K562 (cell line): ENCODE data around the gene DIAPH3. TPM values are rescaled to one million over a fixed set of nuclear protein-coding genes. Genes with fewer than 3 reads are reported as not detected.

Experiments
- ATAC-seq: fragments of 200-7000 bp; cut with Tn5 transposase; 3 replicates; pipeline ENCODE4 v1.9.1; 2020; ENCODE audit warnings: moderate library complexity
- BruUV-seq: library from RNA; stranded (reverse); fragments of 400-500 nt; replicated peaks from 2 replicates; lab custom pipeline; 2021; lab: Mats Ljungman, UMichigan
- CTCF ChIA-PET: fragments of 300-600 bp; formaldehyde crosslinking; extraction: SDS; loops from one replicate; lab custom pipeline; 2021; ENCODE audit warnings: low intra/inter-chr PET ratio; lab: Yijun Ruan, JAX
- POLR2A ChIA-PET: fragments of 300-600, 350-650 bp; sonication (Branson Sonifier 250); formaldehyde crosslinking; extraction: SDS; loops from one replicate; lab custom pipeline; 2021; ENCODE audit warnings: antibody characterized with exemption, inconsistent platforms; lab: Yijun Ruan, JAX
- DNase-seq, 4 experiments: peaks; one replicate each; pipeline versions ENCODE4 v3.0.0 to v3.0.0-alpha.2; 2011 to 2018; ENCODE audit warnings: low spot score in 3 of 4, mixed read lengths in 3 of 4; ENCODE audit errors: extremely low read depth in 1 of 4
- FAIRE-seq: peaks from 2 replicates; lab custom pipeline; 2011; peaks lifted over from hg19 to GRCh38; lab: Jason Lieb, UNC
- H2AFZ ChIP-seq: 2 replicates; pipeline ENCODE4 v1.6.0; 2011; ENCODE audit warnings: low read depth, low read length, control low read depth, inconsistent platforms
- H3K27ac ChIP-seq: fragments of 200-600 bp; 3 replicates; pipeline ENCODE4 v1.8.0; 2011; ENCODE audit warnings: low read depth, mild to moderate bottlenecking, control low read depth, inconsistent platforms, low read length, moderate library complexity, mixed read lengths; ENCODE audit errors: extremely low read depth
- H3K27me3 ChIP-seq, 2 experiments: fragments of 300-600 bp in 1 of 2; 2 replicates in 1 of 2; 3 replicates in 1 of 2; pipeline versions ENCODE4 v1.6.0 to v1.8.0; 2011; ENCODE audit warnings: inconsistent platforms in 2 of 2, low read length in 2 of 2, mild to moderate bottlenecking in 1 of 2, mixed read lengths in 1 of 2, moderate library complexity in 1 of 2; ENCODE audit not compliant: control insufficient read depth in 2 of 2, insufficient read depth in 2 of 2
- H3K36me3 ChIP-seq: fragments of 300-600 bp; 3 replicates; pipeline ENCODE4 v1.8.0; 2011; ENCODE audit warnings: mild to moderate bottlenecking, low read length, inconsistent platforms; ENCODE audit not compliant: control insufficient read depth, insufficient read depth
- H3K4me1 ChIP-seq, 2 experiments: fragments of 200-600 bp in 1 of 2; replicated peaks in 1 of 2; 2 replicates in 1 of 2; 3 replicates in 1 of 2; pipeline versions ENCODE4 v1.5.1 to v1.8.0; 2011; ENCODE audit warnings: inconsistent platforms in 2 of 2, low read length in 2 of 2, mild to moderate bottlenecking in 1 of 2, mixed read lengths in 1 of 2, moderate library complexity in 1 of 2; ENCODE audit not compliant: control insufficient read depth in 2 of 2, insufficient read depth in 2 of 2
- H3K4me2 ChIP-seq: 2 replicates; pipeline ENCODE4 v1.6.1; 2011; ENCODE audit warnings: low read length, control low read depth, inconsistent platforms, mixed read lengths; ENCODE audit not compliant: insufficient read depth
- H3K4me3 ChIP-seq: fragments of 200-600 bp; sonication (generic), shearing (Covaris generic); 2 replicates; pipeline ENCODE4 v1.5.1; 2016; ENCODE audit warnings: control low read depth, inconsistent platforms
- H3K79me2 ChIP-seq: fragments of 200-600 bp; 3 replicates; pipeline ENCODE4 v1.8.0; 2011; ENCODE audit warnings: low read length, inconsistent platforms; ENCODE audit not compliant: control insufficient read depth, insufficient read depth
- H3K9ac ChIP-seq, 2 experiments: 2 replicates each; pipeline versions ENCODE4 v1.6.0 to v1.6.1; 2011; ENCODE audit warnings: low read depth in 2 of 2, low read length in 2 of 2, control low read depth in 1 of 2, inconsistent platforms in 1 of 2, mild to moderate bottlenecking in 1 of 2, mixed read lengths in 1 of 2; ENCODE audit not compliant: insufficient read depth in 1 of 2
- H3K9me1 ChIP-seq: one replicate; pipeline ENCODE4 v1.6.0; 2011; ENCODE audit warnings: inconsistent platforms, mild to moderate bottlenecking, low read length, moderate library complexity; ENCODE audit not compliant: control insufficient read depth, insufficient read depth
- H3K9me3 ChIP-seq: replicated peaks from 2 replicates; pipeline ENCODE4 v1.5.1; 2011; ENCODE audit warnings: low read depth, low read length, inconsistent platforms; ENCODE audit not compliant: control insufficient read depth, insufficient read depth
- H4K20me1 ChIP-seq: replicated peaks from 2 replicates; pipeline ENCODE4 v1.6.1; 2011; ENCODE audit warnings: low read length, inconsistent platforms, mixed read lengths; ENCODE audit not compliant: control insufficient read depth, insufficient read depth
- ELF2 ChIP-seq: fragments of 250-450 bp; sonication (Bioruptor Pico); IDR thresholded peaks from 2 replicates; pipeline ENCODE4 v1.5.0; 2021; ENCODE audit warnings: mild to moderate bottlenecking
- MCM5 ChIP-seq: fragments of 450-650 bp; IDR thresholded peaks from 2 replicates; pipeline ENCODE4 v1.6.1; 2016; ENCODE audit warnings: low read depth
- NFATC3 ChIP-seq: fragments of 450-650 bp; IDR thresholded peaks from 2 replicates; pipeline ENCODE4 v1.6.1; 2017; ENCODE audit warnings: mild to moderate bottlenecking
- NFRKB ChIP-seq: fragments of 450-650 bp; IDR thresholded peaks from 2 replicates; pipeline ENCODE4 v1.6.1; 2016; ENCODE audit warnings: low read depth
- RFX5 ChIP-seq: IDR thresholded peaks from 2 replicates; pipeline ENCODE4 v1.6.1; 2011; ENCODE audit warnings: low read depth, mild to moderate bottlenecking, improper control_type of control experiment, low read length
- SNIP1 ChIP-seq: fragments of 450-650 bp; IDR thresholded peaks from 2 replicates; pipeline ENCODE4 v1.7.1; 2017; ENCODE audit warnings: low read depth, mild to moderate bottlenecking
- ZNF165 ChIP-seq: fragments of 250-450 bp; sonication (Bioruptor Pico); IDR thresholded peaks from 2 replicates; pipeline ENCODE4 v1.4.0; 2020; ENCODE audit warnings: borderline replicate concordance
- in situ Hi-C: fragments of 300-500 bp; cut with MboI; formaldehyde crosslinking; loops from 4 replicates; pipeline ENCODE4 v1.15.0; 2018; ENCODE audit warnings: inconsistent platforms, mixed read lengths
- intact Hi-C: fragments of 100-400 bp; cut with micrococcal nuclease; formaldehyde crosslinking; loops from 2 replicates; pipeline ENCODE4 v1.14.2; 2022
- polyA plus RNA-seq, 8 experiments: library from polyadenylated mRNA; depleted of rRNA in 4 of 8; stranded (reverse) in 5 of 8; unstranded in 3 of 8; fragments of >200 nt; fragmentation: Nextera tagmentation in 2 of 8; fragmentation: Illumina TruSeq in 1 of 8; extraction: Ambion mirVana in 2 of 8; extraction: Trizol in 1 of 8; gene quantifications; 2 replicates each; pipeline versions ENCODE4 v1.2.1 to v1.2.3, GENCODE V29; 2011 to 2014; ENCODE audit warnings: inconsistent platforms in 1 of 8, missing spikeins in 1 of 8
- total RNA-seq, 7 experiments: library from RNA; depleted of rRNA in 6 of 7; stranded (reverse); fragments of >200 nt in 6 of 7; fragmentation: Illumina TruSeq in 2 of 7; extraction: Trizol in 2 of 7; gene quantifications; 2 replicates each; pipeline versions ENCODE4 v1.2.1 to v1.2.3, GENCODE V29; 2011 to 2021; ENCODE audit warnings: low replicate concordance in 1 of 7
- TF ChIP-seq, protein P1 (sequence below): sonication (generic); formaldehyde crosslinking; IDR thresholded peaks from 2 replicates; pipeline ENCODE4 v1.8.0; 2022; ENCODE audit warnings: missing genetic modification reagents, mild to moderate bottlenecking, borderline replicate concordance
- TF ChIP-seq, protein P2 (sequence below), 2 experiments: fragments of 450-650 bp; IDR thresholded peaks; 2 replicates each; pipeline ENCODE4 v1.6.1; 2016; ENCODE audit warnings: mild to moderate bottlenecking in 2 of 2, borderline replicate concordance in 1 of 2, low read depth in 1 of 2, moderate library complexity in 1 of 2

Gene DIAPH3
- total and polyA plus RNA-seq, 9 of the 15 experiments (the other 6 are each of a cell fraction or from before 2014, with no cell fraction given), result 9.0 to 18.7 (median 14.7) TPM

DNA sequence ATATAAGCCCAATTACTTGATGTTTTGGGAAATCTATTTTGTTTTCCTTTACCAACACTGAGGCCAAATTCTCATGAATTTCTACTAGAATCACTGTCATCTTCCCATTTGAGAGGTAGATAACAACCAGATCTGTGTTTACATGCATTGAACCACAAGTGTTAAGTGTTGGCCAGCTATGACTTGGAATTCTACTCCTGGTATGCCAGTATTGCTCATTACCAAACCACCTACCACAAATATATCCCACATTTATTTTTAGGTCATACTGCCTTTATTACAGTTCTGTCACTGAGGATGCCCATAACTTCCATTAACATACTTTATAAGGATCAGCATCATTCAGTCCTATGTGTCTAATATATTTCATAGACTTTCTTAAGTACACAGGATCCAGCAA is 328.9 kb downstream of the DIAPH3 start:
- Histone ChIP-seq H3K9ac (no peak overlapping the region), H3K4me3 (no peak overlapping the region), H3K4me1 (no peaks in the 10 kb centered on the region; a peak in 1 of 5 replicates), H3K9me3 (no peaks in the 10 kb centered on the region), H3K27me3 (no peaks in the 10 kb centered on the region), H2AFZ (no peak overlapping the region), H3K36me3 (no peaks in the 10 kb centered on the region), H4K20me1 (no peaks in the 10 kb centered on the region), H3K27ac (no peak overlapping the region), H3K79me2 (no peaks in the 10 kb centered on the region), H3K4me2 (no peak overlapping the region), H3K9me1 (no peaks in the 10 kb centered on the region)
- in situ Hi-C loops, result no loop called here
- no peak for ATAC-seq
- ChIA-PET CTCF (no interaction called here), POLR2A (no interaction called here)
- intact Hi-C loops, result no loop called here
- no peak for DNase-seq
- TF ChIP-seq NFATC3 (no peak), ELF2 (CRISPR knock-in tag) (no peak), RFX5 (no peak)
- TF ChIP-seq, protein P1, sequence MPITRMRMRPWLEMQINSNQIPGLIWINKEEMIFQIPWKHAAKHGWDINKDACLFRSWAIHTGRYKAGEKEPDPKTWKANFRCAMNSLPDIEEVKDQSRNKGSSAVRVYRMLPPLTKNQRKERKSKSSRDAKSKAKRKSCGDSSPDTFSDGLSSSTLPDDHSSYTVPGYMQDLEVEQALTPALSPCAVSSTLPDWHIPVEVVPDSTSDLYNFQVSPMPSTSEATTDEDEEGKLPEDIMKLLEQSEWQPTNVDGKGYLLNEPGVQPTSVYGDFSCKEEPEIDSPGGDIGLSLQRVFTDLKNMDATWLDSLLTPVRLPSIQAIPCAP, result no peak
- no peak for FAIRE-seq
- BruUV-seq, result no TSS peak

DNA sequence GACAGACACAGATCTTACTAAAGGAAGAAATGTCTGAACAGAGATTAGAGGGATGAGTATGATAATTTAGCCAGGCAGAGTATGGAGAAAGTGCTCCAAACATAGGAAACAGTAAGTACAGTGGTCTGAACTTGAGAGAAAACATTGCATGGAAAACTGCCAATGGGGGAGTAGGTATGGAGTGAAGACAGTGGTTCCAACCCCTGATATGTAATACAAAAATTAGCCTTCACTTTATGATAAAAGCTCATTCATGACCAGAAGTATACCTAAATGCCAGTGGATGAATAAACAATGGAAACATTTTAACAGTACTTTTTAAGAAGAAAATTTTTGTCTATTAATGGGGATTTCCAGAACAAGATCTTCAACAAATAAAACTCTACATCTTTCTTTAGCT is 334.0 kb downstream of the DIAPH3 start:
- Histone ChIP-seq H3K4me1 (no peaks in the 10 kb centered on the region), H3K79me2 (no peaks in the 10 kb centered on the region), H3K27me3 (no peaks in the 10 kb centered on the region), H3K4me2 (no peak overlapping the region), H4K20me1 (no peaks in the 10 kb centered on the region), H3K9ac (no peak overlapping the region), H2AFZ (no peak overlapping the region), H3K4me3 (no peak overlapping the region), H3K9me1 (no peaks in the 10 kb centered on the region), H3K36me3 (no peaks in the 10 kb centered on the region), H3K9me3 (no peaks in the 10 kb centered on the region), H3K27ac (no peak overlapping the region)
- POLR2A ChIA-PET, result no interaction called here
- TF ChIP-seq ZNF165 (CRISPR knock-in tag) (no peak), SNIP1 (no peak), MCM5 (no peak), NFRKB (no peak)
- TF ChIP-seq, protein P2, sequence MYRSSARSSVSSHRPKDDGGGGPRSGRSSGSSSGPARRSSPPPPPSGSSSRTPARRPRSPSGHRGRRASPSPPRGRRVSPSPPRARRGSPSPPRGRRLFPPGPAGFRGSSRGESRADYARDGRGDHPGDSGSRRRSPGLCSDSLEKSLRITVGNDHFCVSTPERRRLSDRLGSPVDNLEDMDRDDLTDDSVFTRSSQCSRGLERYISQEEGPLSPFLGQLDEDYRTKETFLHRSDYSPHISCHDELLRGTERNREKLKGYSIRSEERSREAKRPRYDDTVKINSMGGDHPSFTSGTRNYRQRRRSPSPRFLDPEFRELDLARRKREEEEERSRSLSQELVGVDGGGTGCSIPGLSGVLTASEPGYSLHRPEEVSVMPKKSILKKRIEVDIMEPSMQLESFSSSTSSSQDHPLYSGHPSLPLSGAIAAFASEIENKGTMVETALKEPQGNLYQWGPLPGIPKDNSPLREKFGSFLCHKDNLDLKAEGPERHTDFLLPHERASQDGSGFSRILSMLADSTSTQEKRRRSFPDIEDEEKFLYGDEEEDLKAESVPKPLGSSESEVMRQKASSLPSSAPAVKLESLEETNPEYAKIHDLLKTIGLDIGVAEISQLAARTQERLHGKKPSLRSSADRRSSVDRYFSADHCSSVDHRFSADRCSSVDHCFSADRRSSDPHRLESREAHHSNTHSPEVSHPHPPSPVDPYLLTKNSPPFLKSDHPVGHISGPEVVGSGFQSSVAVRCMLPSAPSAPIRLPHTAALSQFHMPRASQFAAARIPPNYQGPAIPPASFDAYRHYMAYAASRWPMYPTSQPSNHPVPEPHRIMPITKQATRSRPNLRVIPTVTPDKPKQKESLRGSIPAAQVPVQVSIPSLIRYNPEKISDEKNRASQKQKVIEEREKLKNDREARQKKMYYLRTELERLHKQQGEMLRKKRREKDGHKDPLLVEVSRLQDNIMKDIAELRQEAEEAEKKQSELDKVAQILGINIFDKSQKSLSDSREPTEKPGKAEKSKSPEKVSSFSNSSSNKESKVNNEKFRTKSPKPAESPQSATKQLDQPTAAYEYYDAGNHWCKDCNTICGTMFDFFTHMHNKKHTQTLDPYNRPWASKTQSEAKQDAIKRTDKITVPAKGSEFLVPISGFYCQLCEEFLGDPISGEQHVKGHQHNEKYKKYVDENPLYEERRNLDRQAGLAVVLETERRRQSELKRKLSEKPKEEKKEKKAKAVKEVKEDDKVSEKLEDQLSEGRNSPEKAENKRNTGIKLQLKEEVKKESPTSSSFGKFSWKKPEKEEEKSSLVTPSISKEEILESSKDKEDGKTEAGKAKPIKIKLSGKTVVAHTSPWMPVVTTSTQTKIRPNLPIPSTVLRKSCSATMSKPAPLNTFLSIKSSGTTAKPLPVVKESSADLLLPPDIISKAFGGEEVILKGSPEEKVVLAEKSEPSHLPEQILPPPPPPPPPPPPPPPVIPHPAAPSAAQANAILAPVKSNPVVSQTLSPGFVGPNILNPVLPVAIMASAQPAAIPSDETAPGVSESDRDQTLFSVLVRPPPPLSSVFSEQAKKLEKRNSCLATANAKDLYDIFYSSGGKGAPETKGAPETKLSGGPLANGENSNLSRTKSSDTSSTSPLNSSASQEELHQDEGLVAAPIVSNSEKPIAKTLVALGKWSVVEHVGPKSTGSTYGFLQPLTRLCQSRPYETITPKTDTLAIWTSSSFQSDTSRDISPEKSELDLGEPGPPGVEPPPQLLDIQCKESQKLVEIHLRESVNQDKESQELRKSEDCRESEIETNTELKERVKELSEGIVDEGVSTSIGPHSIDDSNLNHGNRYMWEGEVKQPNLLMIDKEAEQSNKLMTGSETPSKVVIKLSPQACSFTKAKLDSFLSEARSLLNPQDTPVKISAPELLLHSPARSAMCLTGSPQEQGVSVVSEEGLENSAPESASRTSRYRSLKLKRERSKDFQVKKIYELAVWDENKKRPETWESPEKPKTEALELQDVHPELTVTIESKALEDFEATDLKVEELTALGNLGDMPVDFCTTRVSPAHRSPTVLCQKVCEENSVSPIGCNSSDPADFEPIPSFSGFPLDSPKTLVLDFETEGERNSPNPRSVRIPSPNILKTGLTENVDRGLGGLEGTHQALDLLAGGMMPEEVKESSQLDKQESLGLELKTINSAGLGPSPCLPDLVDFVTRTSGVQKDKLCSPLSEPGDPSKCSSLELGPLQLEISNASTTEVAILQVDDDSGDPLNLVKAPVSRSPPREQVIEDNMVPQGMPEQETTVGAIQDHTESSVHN (IDR thresholded peaks at IDR 0.05; ENCODE audit: borderline replicate concordance in 1 of 2, low read depth in 1 of 2), result no peak
- no peak for FAIRE-seq
- BruUV-seq, result no TSS peak
- in situ Hi-C loops (no loop called here), intact Hi-C loops (no loop called here)
- no peak for DNase-seq
- no peak for ATAC-seq
- CTCF ChIA-PET, result no interaction called here
